Hepatocyte (in vitro differentiated cells): ENCODE data around the gene CNOT10. TPM values are rescaled to one million over a fixed set of nuclear protein-coding genes. Genes with fewer than 3 reads are reported as not detected.
"Not testable (repeated sequence)": the region's sequence is repeated elsewhere in the genome, so short reads cannot be mapped to it uniquely, and the experiment has no call there.

Experiments
- DNase-seq: peaks from one replicate; pipeline ENCODE4 v3.0.0-alpha.2; 2016; ENCODE audit warnings: low spot score
- H2AFZ ChIP-seq: fragments of 200-600 bp; sonication (generic); 2 replicates; pipeline ENCODE4 v1.6.0; 2016; ENCODE audit warnings: antibody characterized with exemption, mild to moderate bottlenecking
- H3K27ac ChIP-seq: fragments of 200-600 bp; sonication (generic); 2 replicates; pipeline ENCODE4 v1.5.1; 2016; ENCODE audit warnings: mild to moderate bottlenecking
- H3K27me3 ChIP-seq: fragments of 200-600 bp; sonication (generic); 2 replicates; pipeline ENCODE4 v1.6.1; 2016
- H3K36me3 ChIP-seq: fragments of 200-600 bp; sonication (generic); replicated peaks from 2 replicates; pipeline ENCODE4 v1.5.1; 2016; ENCODE audit warnings: low read depth; ENCODE audit not compliant: insufficient read depth
- H3K4me1 ChIP-seq: fragments of 200-600 bp; sonication (generic); 2 replicates; pipeline ENCODE4 v1.5.1; 2016; ENCODE audit warnings: mild to moderate bottlenecking, moderate library complexity; ENCODE audit not compliant: insufficient read depth
- H3K4me2 ChIP-seq: fragments of 200-600 bp; sonication (generic); 2 replicates; pipeline ENCODE4 v1.6.0; 2016
- H3K4me3 ChIP-seq: fragments of 200-600 bp; sonication (generic); 2 replicates; pipeline ENCODE4 v1.5.1; 2016; ENCODE audit warnings: mild to moderate bottlenecking
- H3K79me2 ChIP-seq: fragments of 200-600 bp; sonication (generic); 2 replicates; pipeline ENCODE4 v1.6.0; 2017; ENCODE audit warnings: mild to moderate bottlenecking
- H3K9me2 ChIP-seq: fragments of 200-600 bp; sonication (generic); replicated peaks from 2 replicates; pipeline ENCODE4 v1.6.0; 2017; ENCODE audit warnings: mild to moderate bottlenecking; ENCODE audit not compliant: insufficient read depth
- H3K9me3 ChIP-seq: fragments of 200-600 bp; sonication (generic); 2 replicates; pipeline ENCODE4 v1.5.1; 2016; ENCODE audit warnings: low read depth, mild to moderate bottlenecking
- H4K20me1 ChIP-seq: fragments of 200-600 bp; sonication (generic); 2 replicates; pipeline ENCODE4 v1.6.0; 2016; ENCODE audit warnings: mild to moderate bottlenecking; ENCODE audit not compliant: insufficient read depth, poor library complexity, severe bottlenecking
- EZH2 ChIP-seq: fragments of 200-600 bp; sonication (generic); IDR thresholded peaks from 2 replicates; pipeline ENCODE4 v1.6.1; 2016; ENCODE audit warnings: antibody characterized with exemption, mild to moderate bottlenecking, borderline replicate concordance
- EZH2phosphoT487 ChIP-seq: fragments of 200-600 bp; sonication (generic); IDR thresholded peaks from one replicate; pipeline ENCODE4 v1.6.1; 2018; ENCODE audit warnings: antibody characterized with exemption, mild to moderate bottlenecking, low read depth, moderate library complexity; ENCODE audit not compliant: unreplicated experiment, severe bottlenecking
- WGBS: methylation state at CpG from one replicate; pipeline ENCODE4 v1.1.6; 2016; ENCODE audit warnings: low lambda C conversion rate; ENCODE audit errors: missing lambda C conversion rate; 5-methylcytosine and 5-hydroxymethylcytosine counted together
- polyA plus RNA-seq: library from polyadenylated mRNA; unstranded; fragments of >200 nt; fragmentation: Nextera tagmentation; extraction: Ambion mirVana; gene quantifications from 2 replicates; pipeline ENCODE4 v1.2.1, GENCODE V29; 2016
- total RNA-seq: library from RNA; depleted of rRNA; stranded (reverse); fragments of >200 nt; gene quantifications from 2 replicates; pipeline ENCODE4 v1.2.3, GENCODE V29; 2014
- TF ChIP-seq, protein P1 (sequence below): fragments of 200-600 bp; sonication (generic); IDR thresholded peaks from 2 replicates; pipeline ENCODE4 v1.5.1; 2016; ENCODE audit warnings: antibody characterized with exemption, mild to moderate bottlenecking; ENCODE audit not compliant: poor library complexity

The CNOT10 gene
- total and polyA plus RNA-seq, 2 experiments from 2014 or later = 14.7 to 31.9 TPM

GRCh38 chr3:32719931-32720330 is 34.9 kb downstream of the CNOT10 start:
- H3K4me1 ChIP-seq = no peaks in the 10 kb centered on the region
- TF ChIP-seq, protein P1, sequence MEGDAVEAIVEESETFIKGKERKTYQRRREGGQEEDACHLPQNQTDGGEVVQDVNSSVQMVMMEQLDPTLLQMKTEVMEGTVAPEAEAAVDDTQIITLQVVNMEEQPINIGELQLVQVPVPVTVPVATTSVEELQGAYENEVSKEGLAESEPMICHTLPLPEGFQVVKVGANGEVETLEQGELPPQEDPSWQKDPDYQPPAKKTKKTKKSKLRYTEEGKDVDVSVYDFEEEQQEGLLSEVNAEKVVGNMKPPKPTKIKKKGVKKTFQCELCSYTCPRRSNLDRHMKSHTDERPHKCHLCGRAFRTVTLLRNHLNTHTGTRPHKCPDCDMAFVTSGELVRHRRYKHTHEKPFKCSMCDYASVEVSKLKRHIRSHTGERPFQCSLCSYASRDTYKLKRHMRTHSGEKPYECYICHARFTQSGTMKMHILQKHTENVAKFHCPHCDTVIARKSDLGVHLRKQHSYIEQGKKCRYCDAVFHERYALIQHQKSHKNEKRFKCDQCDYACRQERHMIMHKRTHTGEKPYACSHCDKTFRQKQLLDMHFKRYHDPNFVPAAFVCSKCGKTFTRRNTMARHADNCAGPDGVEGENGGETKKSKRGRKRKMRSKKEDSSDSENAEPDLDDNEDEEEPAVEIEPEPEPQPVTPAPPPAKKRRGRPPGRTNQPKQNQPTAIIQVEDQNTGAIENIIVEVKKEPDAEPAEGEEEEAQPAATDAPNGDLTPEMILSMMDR = no peak
- TF ChIP-seq EZH2 = no peak
- TF ChIP-seq EZH2phosphoT487 = no peak
- no peak overlapping the region for H3K4me2 ChIP-seq
- H3K27ac ChIP-seq = no peak overlapping the region
- H3K36me3 ChIP-seq = no peaks in the 10 kb centered on the region
- H3K4me3 ChIP-seq = no peak overlapping the region
- no peak for DNase-seq
- H3K27me3 ChIP-seq = no peaks in the 10 kb centered on the region
- WGBS = 93% methylated on average over 5 of the region's 5 CpGs
- no peaks in the 10 kb centered on the region for H3K9me2 ChIP-seq
- H2AFZ ChIP-seq = no peak overlapping the region
- H3K79me2 ChIP-seq = no peaks in the 10 kb centered on the region
- no peaks in the 10 kb centered on the region for H3K9me3 ChIP-seq
- H4K20me1 ChIP-seq = no peaks in the 10 kb centered on the region

GRCh38 chr3:32725721-32726120 is 40.7 kb downstream of the CNOT10 start:
- no peak for DNase-seq
- no peaks in the 10 kb centered on the region for H3K9me2 ChIP-seq
- no peak overlapping the region for H2AFZ ChIP-seq
- H3K36me3 ChIP-seq = no peaks in the 10 kb centered on the region
- no peaks in the 10 kb centered on the region for H3K27me3 ChIP-seq
- no peak for TF ChIP-seq EZH2phosphoT487
- TF ChIP-seq, protein P1 = no peak
- TF ChIP-seq EZH2 = no peak
- H3K4me3 ChIP-seq = no peak overlapping the region
- H3K27ac ChIP-seq = no peak overlapping the region
- no peak overlapping the region for H3K4me2 ChIP-seq
- no peaks in the 10 kb centered on the region for H3K79me2 ChIP-seq
- H3K4me1 ChIP-seq = no peaks in the 10 kb centered on the region
- H4K20me1 ChIP-seq = no peaks in the 10 kb centered on the region
- H3K9me3 ChIP-seq = no peaks in the 10 kb centered on the region

GRCh38 chr3:32733631-32734229 is 48.7 kb downstream of the CNOT10 start:
- H3K4me3 ChIP-seq = no peak overlapping the region
- H3K4me1 ChIP-seq = no peaks in the 10 kb centered on the region
- H3K36me3 ChIP-seq = no peaks in the 10 kb centered on the region
- no peak overlapping the region for H2AFZ ChIP-seq
- no peak overlapping the region for H3K27ac ChIP-seq
- no peaks in the 10 kb centered on the region for H3K9me2 ChIP-seq
- no peaks in the 10 kb centered on the region for H3K9me3 ChIP-seq
- no peak overlapping the region for H3K4me2 ChIP-seq
- peak; percentile 43 for DNase-seq
- no peaks in the 10 kb centered on the region for H4K20me1 ChIP-seq
- TF ChIP-seq EZH2phosphoT487 = no peak
- TF ChIP-seq, protein P1 = peak; percentile 75
- no peak for TF ChIP-seq EZH2
- H3K79me2 ChIP-seq = no peaks in the 10 kb centered on the region
- H3K27me3 ChIP-seq = no peaks in the 10 kb centered on the region

DNA sequence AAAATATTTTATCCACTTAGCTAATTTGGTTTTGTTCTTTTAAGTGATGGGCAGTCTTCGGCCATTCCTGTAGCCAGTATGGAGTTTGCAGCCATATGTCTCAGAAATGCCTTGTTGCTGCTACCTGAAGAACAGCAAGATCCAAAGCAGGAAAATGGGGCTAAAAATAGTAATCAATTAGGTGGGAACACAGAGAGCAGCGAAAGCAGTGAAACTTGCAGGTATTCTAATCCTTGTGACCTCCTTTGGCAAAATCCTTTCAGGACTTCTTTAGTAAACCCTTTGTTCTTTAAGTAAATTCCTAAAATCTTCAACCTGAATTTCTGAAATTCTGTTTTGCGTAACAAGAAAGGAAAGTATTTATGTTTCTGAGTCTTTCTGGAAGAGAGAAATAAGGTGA is 49.8 kb downstream of the CNOT10 start:
- 95% methylated on average over 3 of the region's 3 CpGs for WGBS

DNA sequence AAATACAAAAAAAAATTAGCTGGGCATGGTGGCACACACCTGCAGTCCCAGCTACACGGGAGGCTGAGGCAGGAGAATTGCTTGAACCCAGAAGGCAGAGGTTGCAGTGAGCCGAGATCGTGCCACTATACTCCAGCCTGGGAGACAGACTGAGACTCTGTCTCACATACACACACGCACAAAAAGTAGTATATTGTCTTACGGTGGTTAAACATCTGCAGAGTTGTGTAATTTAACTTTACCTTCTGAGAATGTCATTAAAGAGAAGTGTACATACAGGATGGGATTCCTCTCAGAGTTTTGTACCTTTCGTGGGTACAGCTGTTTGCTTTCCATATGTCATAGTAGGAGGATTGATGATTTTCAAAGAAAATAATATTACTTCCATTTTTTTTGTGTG is 58.5 kb downstream of the CNOT10 start:
- not testable (repeated sequence) for H4K20me1 ChIP-seq, H3K4me3 ChIP-seq, DNase-seq, H3K27me3 ChIP-seq, H3K36me3 ChIP-seq, H3K9me2 ChIP-seq, H3K4me1 ChIP-seq, H3K79me2 ChIP-seq, H2AFZ ChIP-seq, H3K9me3 ChIP-seq
- Histone ChIP-seq H3K4me2 (peak overlapping the region; percentile 44), H3K27ac (peak overlapping the region; percentile 55)
- 75% methylated on average over 6 of the region's 6 CpGs for whole genome bisulfite sequencing

More for the DNA sequence above, 49.8 kb downstream of the CNOT10 start:
- no peak overlapping the region for H3K4me2 ChIP-seq
- no peaks in the 10 kb centered on the region for H4K20me1 ChIP-seq
- no peaks in the 10 kb centered on the region for H3K9me2 ChIP-seq
- no peak overlapping the region for H3K27ac ChIP-seq
- H3K4me3 ChIP-seq = no peak overlapping the region
- H3K36me3 ChIP-seq = no peaks in the 10 kb centered on the region
- H3K79me2 ChIP-seq = no peaks in the 10 kb centered on the region
- no peaks in the 10 kb centered on the region for H3K27me3 ChIP-seq
- no peaks in the 10 kb centered on the region for H3K4me1 ChIP-seq
- no peaks in the 10 kb centered on the region for H3K9me3 ChIP-seq
- TF ChIP-seq EZH2 (no peak), EZH2phosphoT487 (no peak)
- TF ChIP-seq, protein P1 = no peak
- no peak for DNase-seq
- no peak overlapping the region for H2AFZ ChIP-seq
